Measurements from ENCODE around the gene COG5. TPM values are rescaled to one million over a fixed set of nuclear protein-coding genes. Genes with fewer than 3 reads are reported as not detected.

COG5 gene
- total RNA-seq, 1 experiment from 2014 or later, result 43.9 TPM

- no TSS peak for BruUV-seq (replicated peaks)
- intact Hi-C loops (cut with micrococcal nuclease; ENCODE audit: unreplicated experiment), result loop anchor here (2.0 kb wide), 1 partner anchor 297 kb away; no protein-coding TSS in a partner anchor
- DNase-seq, result no peak
- Mint-ChIP-seq H3K27me3 (ENCODE audit: insufficient read depth, unreplicated experiment) (no peaks in the 10 kb centered on the region), H3K4me3 (ENCODE audit: unreplicated experiment) (no peak overlapping the region), H3K36me3 (ENCODE audit: insufficient read depth, unreplicated experiment) (peaks cover 56% of the 10 kb centered on the region), H3K9me3 (ENCODE audit: unreplicated experiment) (no peaks in the 10 kb centered on the region), H3K27ac (ENCODE audit: unreplicated experiment) (no peak overlapping the region), H3K4me1 (ENCODE audit: low read depth, unreplicated experiment) (peaks cover 11% of the 10 kb centered on the region)
- H3K4me1 ChIP-seq, result no peaks in the 10 kb centered on the region
- H3K27me3 ChIP-seq (replicated peaks; ENCODE audit: control insufficient read depth, insufficient read depth, low read length), result no peaks in the 10 kb centered on the region
- TF ChIP-seq CTCF (IDR thresholded peaks at IDR 0.05; ENCODE audit: insufficient read depth in 1 of 2, low read depth in 1 of 2, low read length in 1 of 2, severe bottlenecking in 1 of 2, unreplicated experiment in 1 of 2), result no peak
- ChIA-PET CTCF (no interaction called here), POLR2A (no interaction called here)
- H3K9me3 ChIP-seq, result no peaks in the 10 kb centered on the region
- peaks cover 1% of the 10 kb centered on the region; the same call in 1 of the 2 replicates for H3K36me3 ChIP-seq (ENCODE audit: control insufficient read depth, insufficient read depth, low read length)
- H3K4me3 ChIP-seq (ENCODE audit: low read depth, low read length), result no peak overlapping the region
Measured at GRCh38 chr7:107203607-107204006, 360.1 kb downstream of the COG5 start.

GRCh38 chr7:107201795-107202450 lies 361.8 kb downstream of the COG5 start:
- Mint-ChIP-seq H3K36me3 (ENCODE audit: insufficient read depth, unreplicated experiment) (peaks cover 49% of the 10 kb centered on the region), H3K27ac (ENCODE audit: unreplicated experiment) (no peak overlapping the region), H3K9me3 (ENCODE audit: unreplicated experiment) (no peaks in the 10 kb centered on the region), H3K4me3 (ENCODE audit: unreplicated experiment) (no peak overlapping the region), H3K27me3 (ENCODE audit: insufficient read depth, unreplicated experiment) (no peaks in the 10 kb centered on the region), H3K4me1 (ENCODE audit: low read depth, unreplicated experiment) (peaks cover 11% of the 10 kb centered on the region)
- peak; percentile 39 to 66 for TF ChIP-seq CTCF (IDR thresholded peaks at IDR 0.05; ENCODE audit: insufficient read depth in 1 of 2, low read depth in 1 of 2, low read length in 1 of 2, severe bottlenecking in 1 of 2, unreplicated experiment in 1 of 2)
- Histone ChIP-seq H3K36me3 (ENCODE audit: control insufficient read depth, insufficient read depth, low read length) (peaks cover 2% of the 10 kb centered on the region), H3K27me3 (replicated peaks; ENCODE audit: control insufficient read depth, insufficient read depth, low read length) (no peaks in the 10 kb centered on the region), H3K9me3 (no peaks in the 10 kb centered on the region), H3K4me3 (ENCODE audit: low read depth, low read length) (no peak overlapping the region), H3K4me1 (no peaks in the 10 kb centered on the region)
- TSS peak; percentile 21 for BruUV-seq (replicated peaks)
- ChIA-PET CTCF (interaction anchor here (0.7 kb wide), 1 partner anchor 673 kb away, joined by 3 read pairs; no protein-coding TSS in a partner anchor), POLR2A (no interaction called here)
- intact Hi-C loops (cut with micrococcal nuclease; ENCODE audit: unreplicated experiment), result loop anchor here (1.0 to 2.0 kb wide), 3 partner anchors 299 to 677 kb away; no protein-coding TSS in a partner anchor
- DNase-seq, result peak; percentile 46 to 53

GRCh38 chr7:107196834-107197610 lies 366.7 kb downstream of the COG5 start:
- Mint-ChIP-seq H3K27ac (ENCODE audit: unreplicated experiment) (no peak overlapping the region), H3K9me3 (ENCODE audit: unreplicated experiment) (no peaks in the 10 kb centered on the region), H3K27me3 (ENCODE audit: insufficient read depth, unreplicated experiment) (no peaks in the 10 kb centered on the region), H3K4me3 (ENCODE audit: unreplicated experiment) (no peak overlapping the region), H3K4me1 (ENCODE audit: low read depth, unreplicated experiment) (peaks cover 11% of the 10 kb centered on the region), H3K36me3 (ENCODE audit: insufficient read depth, unreplicated experiment) (peaks cover 44% of the 10 kb centered on the region)
- BruUV-seq (replicated peaks), result no TSS peak
- DNase-seq, result no peak
- peaks cover 3% of the 10 kb centered on the region for H3K36me3 ChIP-seq (ENCODE audit: control insufficient read depth, insufficient read depth, low read length)
- no peak for TF ChIP-seq CTCF (IDR thresholded peaks at IDR 0.05; ENCODE audit: insufficient read depth in 1 of 2, low read depth in 1 of 2, low read length in 1 of 2, severe bottlenecking in 1 of 2, unreplicated experiment in 1 of 2)
- no peaks in the 10 kb centered on the region for H3K27me3 ChIP-seq (replicated peaks; ENCODE audit: control insufficient read depth, insufficient read depth, low read length)
- intact Hi-C loops (cut with micrococcal nuclease; ENCODE audit: unreplicated experiment), result no loop called here
- ChIA-PET POLR2A (no interaction called here), CTCF (no interaction called here)
- H3K4me3 ChIP-seq (ENCODE audit: low read depth, low read length), result no peak overlapping the region
- H3K4me1 ChIP-seq, result no peaks in the 10 kb centered on the region
- H3K9me3 ChIP-seq, result no peaks in the 10 kb centered on the region

All from Caco-2 (cell line).